HepG2 (cell line): Measurements from ENCODE around the gene ADH4. TPM values are rescaled to one million over a fixed set of nuclear protein-coding genes. Genes with fewer than 3 reads are reported as not detected.

ENCODE experiments used
- ATAC-seq: fragments of 200-7000 bp; cut with Tn5 transposase; 3 replicates; pipeline ENCODE4 v1.9.1; 2020; ENCODE audit warnings: mild to moderate bottlenecking, moderate library complexity
- BruUV-seq: library from RNA; stranded (reverse); fragments of 400-500 nt; replicated peaks from 2 replicates; lab custom pipeline; 2021; lab: Mats Ljungman, UMichigan
- CTCF ChIA-PET: fragments of 300-600 bp; formaldehyde crosslinking; extraction: SDS; loops from one replicate; lab custom pipeline; 2021; ENCODE audit warnings: low total read pairs, inconsistent platforms, low intra/inter-chr PET ratio; lab: Yijun Ruan, JAX
- POLR2A ChIA-PET: fragments of 350-600 bp; sonication (Branson Sonifier 250); formaldehyde crosslinking; loops from one replicate; lab custom pipeline; 2020; ENCODE audit warnings: antibody characterized with exemption, inconsistent platforms; lab: Yijun Ruan, JAX
- DNase-seq: peaks from one replicate; pipeline ENCODE4 v3.0.0-alpha.2; 2015; ENCODE audit warnings: low spot score
- FAIRE-seq: peaks from 3 replicates; lab custom pipeline; 2011; peaks lifted over from hg19 to GRCh38; lab: Jason Lieb, UNC
- H2AFZ ChIP-seq: one replicate; pipeline ENCODE4 v1.6.1; 2011; ENCODE audit warnings: low read length, inconsistent platforms
- H3K27ac ChIP-seq: fragments of 300-600 bp; 3 replicates; pipeline ENCODE4 v1.8.0; 2011; ENCODE audit warnings: mixed run types, mild to moderate bottlenecking, mixed read lengths, low read length, inconsistent platforms; ENCODE audit not compliant: insufficient read depth; ENCODE audit errors: extremely low read length
- H3K27me3 ChIP-seq, 2 experiments: fragments of 200-600 bp in 1 of 2; 2 replicates in 1 of 2; 3 replicates in 1 of 2; pipeline versions ENCODE4 v1.6.0 to v1.8.0; 2011; ENCODE audit warnings: low read length in 2 of 2, mild to moderate bottlenecking in 2 of 2, moderate library complexity in 2 of 2, inconsistent platforms in 1 of 2; ENCODE audit not compliant: insufficient read depth in 2 of 2, control insufficient read depth in 1 of 2
- H3K36me3 ChIP-seq, 2 experiments: fragments of 200-600 bp in 1 of 2; replicated peaks in 1 of 2; 2 replicates in 1 of 2; 3 replicates in 1 of 2; pipeline versions ENCODE4 v1.5.1 to v1.8.0; 2011; ENCODE audit warnings: low read length in 2 of 2, inconsistent platforms in 1 of 2; ENCODE audit not compliant: insufficient read depth in 2 of 2, control insufficient read depth in 1 of 2
- H3K4me1 ChIP-seq: 2 replicates; pipeline ENCODE4 v1.5.1; 2012; ENCODE audit warnings: low read length, inconsistent platforms; ENCODE audit not compliant: insufficient read depth
- H3K4me2 ChIP-seq: 2 replicates; pipeline ENCODE4 v1.6.0; 2011; ENCODE audit warnings: low read depth, low read length, inconsistent platforms
- H3K4me3 ChIP-seq, 3 experiments: fragments of 200-600 bp in 1 of 3; sonication (generic), shearing (Covaris generic) in 1 of 3; replicated peaks in 1 of 3; 2 replicates each; pipeline ENCODE4 v1.5.1; 2011 to 2016; ENCODE audit warnings: low read length in 3 of 3, inconsistent platforms in 2 of 3, low read depth in 2 of 3, mild to moderate bottlenecking in 2 of 3, control low read depth in 1 of 3, mixed read lengths in 1 of 3; ENCODE audit not compliant: insufficient read depth in 1 of 3
- H3K79me2 ChIP-seq: one replicate; pipeline ENCODE4 v1.6.1; 2011; ENCODE audit warnings: low read length, inconsistent platforms; ENCODE audit not compliant: insufficient read depth
- H3K9ac ChIP-seq: 2 replicates; pipeline ENCODE4 v1.6.0; 2011; ENCODE audit warnings: mild to moderate bottlenecking, low read depth, low read length, inconsistent platforms; ENCODE audit not compliant: insufficient read depth
- H3K9me3 ChIP-seq: 2 replicates; pipeline ENCODE4 v1.5.1; 2012; ENCODE audit warnings: mild to moderate bottlenecking, low read length
- H4K20me1 ChIP-seq: 2 replicates; pipeline ENCODE4 v1.6.0; 2011; ENCODE audit warnings: inconsistent platforms, mild to moderate bottlenecking, low read length, moderate library complexity; ENCODE audit not compliant: insufficient read depth
- EHMT2 ChIP-seq: fragments of 200-600 bp; sonication (generic); IDR thresholded peaks from 2 replicates; pipeline ENCODE4 v1.7.0; 2017; ENCODE audit warnings: antibody characterized with exemption, low read depth, low read length, borderline replicate concordance
- GATA4 ChIP-seq: sonication (generic); IDR thresholded peaks from 2 replicates; pipeline ENCODE4 v1.6.1; 2016; ENCODE audit warnings: antibody characterized with exemption, low read depth, borderline replicate concordance
- MYC ChIP-seq: sonication (generic); formaldehyde crosslinking; IDR thresholded peaks from 2 replicates; pipeline ENCODE4 v1.9.0; 2021; ENCODE audit warnings: missing genetic modification reagents, borderline replicate concordance
- NAIF1 ChIP-seq: sonication (generic); formaldehyde crosslinking; IDR thresholded peaks from 2 replicates; pipeline ENCODE4 v1.5.0; 2020; ENCODE audit warnings: mild to moderate bottlenecking, missing genetic modification reagents, borderline replicate concordance
- NCOR1 ChIP-seq: fragments of 200-600 bp; sonication (generic); IDR thresholded peaks from 2 replicates; pipeline ENCODE4 v1.7.0; 2017; ENCODE audit warnings: antibody characterized with exemption, low read length, borderline replicate concordance
- PCBP2 ChIP-seq: fragments of 200-400 bp; formaldehyde crosslinking; optimal IDR thresholded peaks from 2 replicates; pipeline ENCODE3; 2018; ENCODE audit warnings: low read length, low read depth; ENCODE audit not compliant: poor library complexity, severe bottlenecking
- TAF15 ChIP-seq: fragments of 200-400 bp; formaldehyde crosslinking; IDR thresholded peaks from one replicate; pipeline ENCODE4 v1.6.1; 2018; ENCODE audit warnings: mild to moderate bottlenecking, low read depth, low read length; ENCODE audit not compliant: poor library complexity, severe bottlenecking
- TEAD3 ChIP-seq: optimal IDR thresholded peaks from 2 replicates; pipeline ENCODE3; 2016; ENCODE audit warnings: borderline replicate concordance
- ZBTB3 ChIP-seq: sonication (generic); formaldehyde crosslinking; IDR thresholded peaks from 2 replicates; pipeline ENCODE4 v1.4.0; 2020; ENCODE audit warnings: low read depth, mild to moderate bottlenecking, moderate library complexity, missing genetic modification reagents, borderline replicate concordance
- ZBTB7B ChIP-seq: sonication (generic); formaldehyde crosslinking; IDR thresholded peaks from 2 replicates; pipeline ENCODE4 v1.4.0; 2020; ENCODE audit warnings: missing genetic modification reagents
- ZKSCAN1 ChIP-seq: fragments of 150-350 bp; IDR thresholded peaks from 2 replicates; pipeline ENCODE4 v1.6.1; 2014; ENCODE audit warnings: low read length
- ZNF280D ChIP-seq: sonication (generic); formaldehyde crosslinking; IDR thresholded peaks from 2 replicates; pipeline ENCODE4 v1.5.1; 2020; ENCODE audit warnings: mild to moderate bottlenecking, missing genetic modification reagents
- ZNF646 ChIP-seq: sonication (generic); formaldehyde crosslinking; IDR thresholded peaks from 2 replicates; pipeline ENCODE4 v1.9.0; 2021; ENCODE audit warnings: mild to moderate bottlenecking, missing genetic modification reagents
- ZSCAN20 ChIP-seq: sonication (generic); formaldehyde crosslinking; IDR thresholded peaks from 2 replicates; pipeline ENCODE4 v1.4.0; 2020; ENCODE audit warnings: missing genetic modification reagents, mild to moderate bottlenecking, borderline replicate concordance
- WGBS: methylation state at CpG from one replicate; pipeline ENCODE4 v1.1.6; 2017; ENCODE audit warnings: low lambda C conversion rate; 5-methylcytosine and 5-hydroxymethylcytosine counted together
- in situ Hi-C: cut with HindIII; loops from 2 replicates; pipeline ENCODE4 v1.10.0; 2017; ENCODE audit warnings: low pct_unique_long_range_greater_than_20kb; ENCODE audit not compliant: extremely low pct_ligation_motif_present
- intact Hi-C: fragments of 100-400 bp; cut with micrococcal nuclease; formaldehyde crosslinking; loops from one replicate; pipeline ENCODE4 v1.10.0; 2022; ENCODE audit not compliant: unreplicated experiment
- polyA plus RNA-seq, 8 experiments: library from polyadenylated mRNA; depleted of rRNA in 3 of 8; stranded (reverse) in 7 of 8; unstranded in 1 of 8; fragments of >200 nt; fragmentation: Illumina TruSeq in 4 of 8; extraction: Trizol in 4 of 8; gene quantifications; 2 replicates each; pipeline versions ENCODE4 v1.2.1 to v1.2.3, GENCODE V29; 2011 to 2016; ENCODE audit warnings: low read depth in 4 of 8, missing spikeins in 1 of 8, mixed read lengths in 1 of 8; ENCODE audit not compliant: insufficient read depth in 1 of 8
- total RNA-seq, 5 experiments: library from RNA; depleted of rRNA; stranded (reverse); fragments of >200 nt; fragmentation: Illumina TruSeq; extraction: Trizol; gene quantifications; 2 replicates each; pipeline ENCODE4 v1.2.3, GENCODE V29; 2016; ENCODE audit warnings: low read depth in 1 of 5

Gene ADH4
- total and polyA plus RNA-seq, 2 of the 13 experiments (the other 11 are each of a cell fraction or from before 2014, with no cell fraction given): 24.3 to 31.1 TPM

GRCh38 chr4:99151995-99152394, 7.9 kb upstream of the ADH4 start:
- no peak overlapping the region for H3K27ac ChIP-seq
- H3K4me2 ChIP-seq: no peak overlapping the region
- POLR2A ChIA-PET: interaction anchor here (1.2 kb wide), 1 partner anchor 7 kb away, joined by 5 read pairs; the partner anchor contains the start of gene ADH4
- H3K36me3 ChIP-seq: no peaks in the 10 kb centered on the region
- CTCF ChIA-PET: no interaction called here
- no peak overlapping the region for H2AFZ ChIP-seq
- in situ Hi-C loops: no loop called here
- no peak overlapping the region for H3K4me3 ChIP-seq
- DNase-seq: no peak
- no peaks in the 10 kb centered on the region for H3K79me2 ChIP-seq
- peaks cover 25% of the 10 kb centered on the region for H3K9me3 ChIP-seq
- intact Hi-C loops: no loop called here
- no peaks in the 10 kb centered on the region for H3K27me3 ChIP-seq
- no TSS peak for BruUV-seq
- peaks cover 45% of the 10 kb centered on the region for H3K4me1 ChIP-seq
- 0% methylated on average over 1 of the region's 1 CpG for WGBS
- FAIRE-seq: no peak
- H4K20me1 ChIP-seq: no peaks in the 10 kb centered on the region
- ATAC-seq: no peak
- H3K9ac ChIP-seq: no peak overlapping the region
- no peak for TF ChIP-seq MYC (CRISPR knock-in tag)
- no peak for TF ChIP-seq ZBTB7B (CRISPR knock-in tag)
- no peak for TF ChIP-seq NAIF1 (CRISPR knock-in tag)
- no peak for TF ChIP-seq ZNF280D (CRISPR knock-in tag)
- no peak for TF ChIP-seq TEAD3 (CRISPR knock-in tag)
- TF ChIP-seq ZKSCAN1: no peak
- TF ChIP-seq NCOR1: no peak
- no peak for TF ChIP-seq GATA4
- no peak for TF ChIP-seq ZSCAN20 (CRISPR knock-in tag)
- no peak for TF ChIP-seq PCBP2
- TF ChIP-seq ZBTB3 (CRISPR knock-in tag): no peak
- no peak for TF ChIP-seq EHMT2
- no peak for TF ChIP-seq ZNF646 (CRISPR knock-in tag)
- TF ChIP-seq TAF15: no peak
